ENCODE results near the gene ABCD2.
A peak's percentile ranks its signal among the peaks of the same experiment; 100 is the strongest.
"Not testable (repeated sequence)": the region's sequence is repeated elsewhere in the genome, so short reads cannot be mapped to it uniquely, and the experiment has no call there.

ABCD2 gene

GRCh38 chr12:39619660-39620433, at the start of gene ABCD2:
ABCD2 (minus strand) TSS chr12:39619803; CDS start chr12:39619615, 188 bp downstream.
- DNase-seq: peak; percentile 96

DNA sequence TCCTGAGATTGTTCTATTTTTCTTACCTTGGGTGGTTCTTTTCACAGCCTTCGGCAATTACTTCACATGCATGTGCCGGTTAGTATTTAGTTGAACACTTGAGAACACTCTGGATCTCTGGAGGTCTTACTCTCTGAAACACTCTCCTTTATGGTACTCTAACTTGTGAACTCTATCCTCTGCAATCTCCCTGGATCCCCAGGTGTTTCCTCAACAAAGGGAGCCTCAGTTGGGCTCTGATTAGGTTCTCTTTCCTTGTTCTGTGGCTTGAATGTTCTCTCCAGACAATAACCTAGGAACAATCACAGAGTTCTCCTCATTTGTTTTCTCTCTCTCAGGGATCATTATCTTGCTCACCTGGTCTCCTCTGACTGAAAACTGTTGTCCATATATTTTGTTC, 40.5 kb upstream of the ABCD2 start:
- DNase-seq: no peak

DNA sequence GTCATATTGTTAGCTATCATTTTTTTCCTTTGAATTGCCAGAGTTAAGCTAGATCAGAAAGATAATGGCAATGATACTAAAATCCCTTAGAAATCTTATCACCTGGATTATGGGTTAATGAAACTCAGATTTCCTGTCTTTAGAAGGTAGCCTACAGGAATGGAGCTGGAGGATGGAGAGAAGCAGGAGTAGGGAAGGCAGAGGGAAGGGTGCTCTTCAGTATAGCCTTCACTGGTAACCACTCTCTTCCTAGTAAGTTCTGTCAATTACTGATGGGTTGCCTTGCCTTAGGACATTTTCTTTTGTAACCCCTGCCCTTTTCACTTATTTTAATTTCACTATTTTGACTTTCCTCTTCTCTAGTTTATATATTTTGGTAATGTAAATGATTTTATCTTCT, 27.8 kb upstream of the ABCD2 start:
- no peak for DNase-seq

DNA sequence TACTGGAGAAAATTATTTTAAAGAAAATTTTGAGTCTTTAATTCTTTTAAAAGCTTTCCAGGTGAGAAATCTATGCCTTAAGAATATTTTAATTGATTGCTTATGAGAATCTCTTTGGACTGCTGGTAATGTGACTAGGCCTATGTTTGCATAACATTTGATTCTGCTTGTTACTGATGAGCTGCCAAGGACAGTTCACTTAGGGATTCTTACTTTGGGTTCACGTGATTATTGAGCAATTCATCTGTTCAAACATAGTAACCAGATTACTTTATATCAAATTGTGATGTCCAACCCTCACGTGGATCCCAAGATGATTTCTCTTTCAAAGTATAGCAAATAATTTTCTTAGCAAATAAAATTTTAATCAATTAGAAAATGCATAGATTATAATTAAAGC, 27.4 kb upstream of the ABCD2 start:
- no peak for DNase-seq

DNA sequence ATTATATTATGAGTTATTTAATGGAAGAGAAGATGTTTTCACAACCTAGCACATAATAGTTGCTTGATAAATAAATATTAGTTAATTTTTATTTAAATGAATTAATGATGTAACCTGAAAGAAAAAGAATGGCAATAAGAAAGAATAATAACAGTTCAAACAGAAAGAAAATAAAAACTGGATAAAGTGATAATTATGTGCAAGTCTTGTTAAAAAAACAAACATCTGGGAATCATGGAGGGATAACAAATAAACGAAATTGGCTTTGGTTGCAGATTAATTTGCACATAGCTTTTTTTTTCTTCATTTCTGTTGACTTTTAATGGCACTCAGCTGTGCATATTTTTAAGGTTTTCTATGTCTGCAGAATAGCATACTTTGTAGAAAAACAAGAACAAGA, 23.4 kb upstream of the ABCD2 start:
- no peak for DNase-seq

GRCh38 chr12:39638840-39639239, 19.2 kb upstream of the ABCD2 start:
- DNase-seq: no peak

DNA sequence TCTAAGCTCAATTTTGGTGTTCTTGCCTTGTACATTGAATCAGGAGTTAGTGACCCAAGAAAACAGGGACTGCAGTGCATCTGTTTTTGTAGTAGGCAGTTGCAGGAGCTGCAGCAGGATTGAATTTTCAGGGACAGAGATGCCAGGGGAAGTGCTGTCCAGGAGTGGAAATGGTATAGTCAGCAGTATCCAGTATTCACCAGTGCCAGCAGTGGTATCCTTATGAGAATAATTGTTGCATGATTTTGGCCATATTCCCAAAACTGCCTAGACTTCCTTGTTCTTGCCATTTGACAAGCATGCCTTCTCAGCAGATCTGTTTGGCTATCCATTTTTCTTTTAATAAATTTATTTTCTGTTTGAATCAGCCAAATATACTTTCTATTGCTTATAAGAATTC, 18.6 kb upstream of the ABCD2 start:
- DNase-seq: no peak

DNA sequence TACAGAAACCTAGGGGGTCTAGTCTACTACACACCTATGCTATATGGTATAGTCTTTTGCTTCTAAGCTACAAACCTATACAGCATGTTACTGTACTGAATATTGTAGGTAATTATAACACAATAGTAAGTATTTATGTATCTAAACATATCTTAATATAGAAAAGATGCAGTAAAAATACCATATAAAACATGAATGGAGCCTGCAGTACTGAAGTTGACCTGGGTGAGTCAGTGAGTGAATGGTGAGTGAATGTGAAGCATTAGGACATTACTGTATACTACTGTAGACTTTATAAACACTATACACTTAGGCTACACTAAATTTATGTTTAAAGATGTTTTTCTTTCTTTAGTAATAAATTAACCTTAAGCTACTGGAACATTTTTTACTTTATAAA, 13.1 kb upstream of the ABCD2 start:
- DNase-seq: no peak

GRCh38 chr12:39628836-39629235, 9.2 kb upstream of the ABCD2 start:
- DNase-seq: no peak

DNA sequence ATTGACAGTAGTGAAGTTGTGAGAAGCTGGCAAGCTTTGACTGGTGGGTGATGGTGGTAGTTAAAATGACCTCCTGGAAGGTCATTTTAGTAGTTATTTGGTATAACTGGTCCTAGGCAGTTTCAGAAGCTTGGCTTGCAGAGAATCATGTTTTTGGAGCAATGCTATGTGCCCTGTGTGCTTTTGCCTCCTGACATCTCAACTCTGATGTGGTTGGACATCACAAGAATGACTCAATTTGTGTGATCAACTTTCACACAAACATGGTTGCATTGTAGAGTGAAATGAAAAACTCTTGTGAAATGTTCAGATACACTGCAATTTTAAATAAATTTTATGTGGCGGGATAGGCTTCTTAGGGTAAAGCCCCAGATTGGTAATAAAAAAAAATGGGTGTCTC, 8.3 kb upstream of the ABCD2 start:
- DNase-seq: no peak

DNA sequence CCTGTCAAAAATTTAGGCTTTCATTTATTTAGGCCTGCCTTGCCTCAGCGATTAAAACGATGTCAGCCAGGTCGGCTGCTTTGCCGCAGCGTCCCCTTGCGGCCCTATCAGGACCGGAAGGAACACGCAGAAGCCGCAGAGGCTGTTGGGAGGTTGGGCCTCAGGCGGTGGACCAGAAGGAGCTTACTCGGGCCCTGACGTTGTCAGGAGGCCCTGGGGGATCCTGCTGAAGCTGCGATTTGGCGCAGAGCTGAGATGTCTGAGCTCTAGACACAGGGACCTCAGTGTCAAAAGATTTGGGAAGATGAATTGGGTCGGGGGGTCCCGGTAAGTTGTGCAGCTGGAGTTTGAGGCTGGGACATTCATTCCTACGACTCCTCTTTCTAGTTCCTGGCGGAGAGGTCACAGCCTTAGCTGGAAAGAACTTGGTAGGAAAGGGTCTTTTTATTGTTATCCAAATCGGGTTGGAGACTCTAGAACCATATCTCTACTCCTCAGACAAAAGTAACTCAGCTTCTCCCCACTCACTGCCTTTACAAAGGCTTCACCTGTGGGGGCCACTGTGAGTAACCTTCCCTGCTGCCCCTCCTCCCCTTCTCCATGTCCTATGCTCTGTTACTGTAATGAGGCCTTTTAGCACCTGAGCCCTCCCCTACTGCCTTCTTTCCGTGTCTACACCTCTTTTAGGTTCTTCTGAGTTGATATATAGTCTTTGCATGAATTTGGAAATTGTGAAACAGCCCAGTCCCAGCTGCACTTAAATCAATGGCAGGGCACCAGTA, 6.6 kb upstream of the ABCD2 start:
- no peak for DNase-seq

DNA sequence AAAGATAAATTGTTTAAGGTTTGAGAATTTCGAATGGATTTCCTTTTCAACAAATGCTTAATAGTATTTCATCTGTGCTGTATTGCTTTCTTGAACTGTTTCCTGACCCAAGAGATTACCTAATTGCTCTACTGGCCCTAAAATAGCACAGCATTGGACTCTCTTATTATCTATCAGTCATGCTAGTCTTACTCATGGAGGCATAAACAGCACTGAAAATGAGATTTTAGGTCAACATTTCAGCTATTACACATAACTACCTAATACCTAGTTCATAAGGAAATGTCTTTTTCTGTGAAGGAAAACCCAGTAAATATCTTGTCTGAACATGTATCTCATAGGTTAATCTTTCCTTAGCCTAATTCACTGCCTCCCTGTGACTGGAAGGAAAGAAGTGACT, 4.3 kb upstream of the ABCD2 start:
- DNase-seq: no peak

DNA sequence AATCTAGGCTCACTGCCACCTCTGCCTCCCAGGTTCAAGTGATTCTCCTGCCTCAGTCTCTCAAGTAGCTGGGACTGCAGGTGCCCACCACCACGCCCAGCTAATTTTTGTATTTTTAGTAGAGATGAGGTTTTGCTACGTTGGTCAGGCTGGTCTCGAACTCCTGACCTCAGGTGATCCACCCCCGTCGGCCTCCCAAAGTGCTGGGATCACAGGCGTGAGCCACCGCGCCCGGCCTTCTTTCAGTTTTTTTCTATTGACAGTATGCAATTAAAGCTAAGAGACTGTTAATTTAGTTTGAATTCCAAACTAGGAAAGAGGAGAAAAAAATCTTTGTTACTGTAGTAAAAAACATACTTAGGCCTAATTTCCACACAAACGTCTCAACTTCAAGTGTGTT, 3.6 kb upstream of the ABCD2 start:
- DNase-seq: not testable (repeated sequence)

DNA sequence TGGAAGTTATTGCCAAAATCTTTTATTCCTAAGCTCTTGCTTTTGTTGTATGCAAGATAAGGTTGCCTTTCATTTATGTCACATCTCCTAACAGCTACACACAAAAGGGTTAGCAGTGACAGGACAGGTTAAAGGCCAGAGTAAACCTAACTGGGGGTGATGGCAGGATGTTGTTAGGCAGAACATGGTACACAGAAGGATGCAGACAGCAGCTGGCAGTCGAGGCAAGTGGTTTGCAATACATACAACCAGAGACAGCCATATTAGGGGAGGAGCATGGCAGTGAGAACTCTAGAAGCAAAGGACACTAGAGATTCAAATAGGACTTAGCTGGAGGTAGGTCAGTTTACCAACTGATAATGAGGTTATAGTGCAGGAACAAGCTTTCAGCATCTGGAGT, 2.7 kb upstream of the ABCD2 start:
- DNase-seq: no peak

DNA sequence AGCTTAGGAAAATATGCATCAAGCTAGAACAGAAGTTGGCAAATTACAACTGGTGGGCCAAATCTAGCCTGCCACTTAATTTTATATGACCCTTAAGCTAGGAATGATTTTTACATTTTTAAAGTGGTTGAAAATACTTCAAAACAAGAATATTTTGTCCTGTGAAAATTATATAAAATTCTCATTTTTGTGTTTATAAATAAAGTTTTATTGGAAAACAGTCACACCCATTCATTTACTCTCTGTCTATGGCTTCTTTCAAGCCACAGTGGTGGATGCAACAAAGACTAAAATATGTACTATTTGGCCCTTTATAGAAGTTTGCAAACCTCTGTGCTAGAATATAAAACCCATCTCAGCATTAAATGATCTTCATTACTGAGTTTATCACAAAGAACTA, 2.1 kb upstream of the ABCD2 start:
- DNase-seq: no peak

GRCh38 chr12:39620659-39621658, 1.4 kb upstream of the ABCD2 start:
- DNase-seq: no peak

DNA sequence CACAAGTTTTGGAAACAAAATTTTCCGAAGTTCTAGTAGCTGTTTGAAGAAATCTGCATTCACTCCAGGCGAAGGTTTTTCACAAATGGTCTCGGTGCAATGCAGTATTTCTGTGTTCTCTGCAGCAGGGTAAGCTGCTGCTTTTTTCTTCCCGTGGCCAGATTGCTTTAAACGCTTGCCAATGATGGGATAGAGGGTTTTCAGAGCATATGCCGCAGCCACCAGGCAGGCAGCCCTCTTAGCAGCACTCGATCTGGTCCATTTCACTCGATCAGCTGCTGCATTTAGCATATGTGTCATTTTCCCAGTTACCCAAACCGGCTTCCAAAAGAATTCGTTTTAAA, 315 bp downstream of the ABCD2 start:
- DNase-seq: no peak

DNA sequence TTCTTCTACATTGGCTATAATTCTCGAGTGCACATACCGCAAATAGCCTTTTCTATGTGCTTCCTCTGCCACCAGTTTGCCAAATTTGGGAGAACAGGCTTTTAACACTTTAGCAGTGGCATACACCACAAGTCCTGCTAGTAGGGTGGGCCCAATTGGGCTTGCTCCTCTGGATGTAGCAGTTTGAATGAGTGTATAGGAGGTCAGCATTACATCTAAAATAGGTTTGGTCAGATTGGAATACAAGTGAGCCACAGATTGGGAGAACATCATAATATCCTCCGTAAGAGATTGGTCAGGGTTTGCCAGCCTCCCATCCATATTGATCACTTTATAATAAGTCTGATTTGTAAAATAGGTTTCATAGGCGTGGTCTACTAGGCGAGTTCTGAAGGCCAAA, 902 bp downstream of the ABCD2 start:
- DNase-seq: no peak

GRCh38 chr12:39617887-39618286, 1.7 kb downstream of the ABCD2 start:
- DNase-seq: no peak

DNA sequence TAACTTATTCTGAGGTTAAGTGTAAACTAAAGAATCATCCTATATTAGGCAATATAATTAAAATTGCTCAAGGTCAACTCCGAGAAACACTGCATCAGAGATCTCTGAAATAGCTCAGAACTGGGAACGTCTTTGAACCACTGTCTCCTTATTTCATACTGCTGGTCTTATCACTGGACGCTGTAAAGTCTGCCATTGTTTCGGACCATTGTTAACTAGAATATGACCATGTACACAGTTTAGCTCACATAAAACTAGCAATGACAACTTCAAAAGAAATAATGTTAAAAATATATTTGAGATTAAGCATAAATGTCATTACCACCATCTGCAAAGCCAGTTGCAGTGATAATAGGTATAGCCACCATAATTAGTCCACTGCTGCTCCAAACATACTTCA, 2.9 kb downstream of the ABCD2 start:
- no peak for DNase-seq

- no peak for DNase-seq
These were observed 3.4 kb downstream of the ABCD2 start for GRCh38 chr12:39616251-39616650.

- DNase-seq: no peak
These were observed 6.1 kb downstream of the ABCD2 start for GRCh38 chr12:39613525-39613924.

- no peak for DNase-seq
These were observed 7.4 kb downstream of the ABCD2 start for GRCh38 chr12:39612250-39612649.

All from SIG-M5 (cell line).